Stimulated activated CD8-positive, alpha-beta memory T cell treated with anti-CD3 and anti-CD28 coated beads, Interleukin-15, amount 100 ng/mL, for 24 hours (primary cell): ENCODE data around the gene PLEKHG5.

ENCODE experiments used
- DNase-seq: peaks from one replicate; pipeline ENCODE4 v3.0.0-alpha.2; 2020; ENCODE audit warnings: low read depth

Gene PLEKHG5

DNA sequence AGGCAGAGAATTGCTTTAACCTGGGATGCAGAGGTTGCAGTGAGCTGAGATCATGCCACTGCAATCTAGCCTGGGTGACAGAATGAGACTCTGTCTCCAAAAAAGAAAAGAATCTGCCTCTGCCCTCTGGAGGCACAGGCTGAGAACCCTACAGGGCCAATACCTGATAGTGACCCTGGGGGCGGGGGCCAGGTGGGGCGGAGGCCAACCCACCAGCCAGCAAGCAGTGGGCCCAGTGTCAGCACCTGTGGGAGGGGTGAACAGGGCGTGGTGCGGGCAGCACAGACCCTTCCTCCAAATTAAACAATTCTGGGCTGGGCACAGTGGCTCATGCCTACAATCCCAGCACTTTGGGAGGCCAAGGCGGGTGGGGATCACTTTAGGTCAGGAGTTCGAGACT is 19.0 kb upstream of the PLEKHG5 start:
- no peak for DNase-seq

DNA sequence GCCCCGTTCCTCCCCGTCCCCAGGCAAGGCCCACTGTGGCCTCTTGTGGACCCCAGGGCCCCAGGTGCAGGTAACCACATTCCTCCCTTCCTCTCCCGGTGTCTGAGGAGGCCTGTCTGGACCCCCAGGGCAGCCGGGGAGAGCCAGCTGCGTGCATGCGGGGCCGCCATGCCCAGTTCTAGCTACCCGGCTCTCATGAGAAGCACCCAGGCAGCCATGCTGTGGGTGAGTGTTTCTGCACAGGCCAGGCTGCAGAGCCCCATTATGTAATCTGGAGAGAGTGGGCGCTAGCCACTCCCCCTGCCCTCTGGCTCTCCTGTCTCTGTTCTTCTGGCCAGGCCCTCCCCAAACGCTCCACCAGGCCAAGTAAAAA is 18.4 kb upstream of the PLEKHG5 start:
- DNase-seq, result no peak

DNA sequence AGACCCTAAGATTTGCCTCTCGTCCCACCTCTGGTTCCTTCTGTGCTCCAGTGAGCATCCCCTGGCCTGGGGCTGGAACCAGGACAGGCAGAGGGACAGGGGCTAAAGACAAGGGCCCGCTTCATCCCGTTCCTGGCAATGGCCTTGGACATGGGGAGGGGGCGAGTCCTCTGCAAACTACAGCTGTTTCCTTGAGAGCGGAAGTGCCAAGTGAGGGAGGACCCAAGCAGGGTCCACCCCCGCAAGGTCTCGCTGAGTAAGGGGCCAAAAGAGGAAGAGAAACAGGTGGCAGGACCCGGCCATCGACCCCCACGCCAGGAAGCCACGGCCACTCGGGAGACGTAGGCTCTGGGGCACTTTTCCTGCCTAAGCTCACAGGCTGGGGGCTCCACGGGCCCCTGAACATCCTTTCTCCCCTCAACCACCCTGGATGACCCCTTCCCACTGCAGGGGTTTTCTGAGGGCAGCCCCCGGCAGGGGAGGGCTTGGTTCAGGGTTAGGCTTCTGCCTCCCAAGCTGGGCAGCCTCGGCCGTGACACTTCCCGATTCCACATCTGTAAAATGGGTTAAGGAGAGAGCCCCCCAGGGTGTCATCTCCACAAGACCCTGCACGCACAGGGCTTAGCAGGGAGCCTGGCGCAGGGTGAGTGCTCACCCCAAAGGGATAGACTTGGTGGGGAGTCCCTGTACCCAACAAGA is 17.9 kb upstream of the PLEKHG5 start:
- no peak for DNase-seq

DNA sequence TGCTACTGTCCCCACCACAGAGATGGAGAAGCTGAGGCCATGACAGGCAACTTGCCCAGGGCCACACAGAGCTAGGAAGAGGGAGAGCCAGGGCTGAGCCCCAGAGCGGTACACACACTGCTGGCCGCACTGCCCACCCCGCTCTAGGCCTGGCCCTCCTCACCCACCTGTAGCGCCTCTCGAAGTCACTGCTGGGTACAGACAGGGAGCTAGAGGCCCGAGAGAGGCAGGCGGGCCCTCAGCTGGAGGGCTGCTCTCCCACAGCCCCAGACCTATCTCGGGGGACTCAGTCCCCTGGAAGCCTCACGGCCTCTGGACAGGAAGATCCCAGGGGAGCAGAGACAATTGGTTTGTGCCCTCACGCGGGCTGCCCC is 17.3 kb upstream of the PLEKHG5 start:
- no peak for DNase-seq

DNA sequence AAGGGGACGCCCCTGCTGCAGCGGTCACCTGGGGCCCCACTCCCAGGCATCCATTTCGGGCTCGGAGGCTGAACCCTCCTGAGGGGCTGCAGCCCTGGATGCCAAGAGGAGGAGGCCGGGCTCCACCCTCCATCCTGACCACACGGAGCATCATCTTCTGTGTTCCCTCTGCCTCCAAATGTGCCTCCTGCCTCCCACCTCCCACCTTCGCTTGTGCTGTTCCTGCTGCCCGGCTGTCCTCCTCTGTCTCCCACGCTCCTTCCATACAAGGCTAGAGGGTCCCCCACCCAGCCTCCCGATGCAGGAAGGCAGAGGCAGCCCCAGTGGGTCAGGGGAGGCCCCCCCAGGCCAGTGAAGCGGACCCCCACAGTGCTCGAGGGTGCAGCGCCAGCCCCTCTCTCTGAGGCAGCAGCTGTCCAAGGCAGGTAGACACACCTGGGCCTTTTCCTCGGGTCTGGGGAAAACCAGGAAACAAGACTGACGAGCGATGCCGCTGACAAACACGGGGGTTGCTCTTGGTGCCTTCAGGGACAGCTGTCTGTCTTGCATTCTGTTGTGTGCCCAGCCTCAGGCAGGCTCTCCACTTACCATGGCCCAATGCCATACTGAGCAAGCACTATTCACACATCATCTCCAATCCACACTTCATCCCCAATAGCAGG is 16.8 kb upstream of the PLEKHG5 start:
- no peak for DNase-seq

DNA sequence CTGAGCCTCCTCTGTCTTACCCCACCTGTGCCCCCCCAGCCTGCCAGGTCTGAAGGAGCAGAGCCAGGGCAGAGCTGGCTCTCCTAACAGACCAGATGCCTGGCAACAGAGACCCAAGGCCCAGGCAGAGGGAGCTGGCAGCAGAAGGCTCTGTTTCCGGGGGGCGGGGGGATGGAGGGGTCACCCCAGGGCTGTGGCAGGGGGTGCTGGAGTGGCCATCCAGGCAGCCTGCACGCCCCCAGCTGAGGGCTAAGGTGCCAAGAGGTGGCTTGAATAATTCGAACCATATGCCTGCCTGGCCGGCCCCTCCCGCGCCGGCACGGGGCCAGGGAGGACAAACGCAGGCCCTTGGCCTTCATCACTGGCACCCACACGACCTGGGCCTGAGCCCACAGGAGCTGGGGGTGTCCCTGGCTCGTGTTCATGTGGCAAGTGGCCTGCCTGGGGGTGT is 16.0 kb upstream of the PLEKHG5 start:
- DNase-seq, result no peak

DNA sequence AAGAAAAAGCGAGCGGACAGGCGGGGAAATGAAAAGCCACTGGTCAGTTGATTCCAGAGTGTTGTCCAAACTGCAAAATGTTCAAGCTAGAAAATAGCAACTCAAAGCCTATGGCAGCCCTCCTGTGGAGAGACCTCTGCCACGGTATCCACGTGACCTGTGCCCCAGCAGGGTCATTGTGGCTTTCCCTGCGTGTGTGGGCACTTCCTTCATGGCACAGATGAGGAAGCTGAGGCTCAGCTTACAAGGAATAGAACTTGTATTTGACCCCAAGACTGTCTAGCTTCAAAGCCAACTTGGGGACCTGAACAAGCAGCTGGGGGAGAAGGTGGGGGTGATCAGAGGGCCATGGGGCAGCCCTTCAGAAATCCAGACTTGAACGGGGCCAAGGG is 15.6 kb upstream of the PLEKHG5 start:
- DNase-seq, result no peak

DNA sequence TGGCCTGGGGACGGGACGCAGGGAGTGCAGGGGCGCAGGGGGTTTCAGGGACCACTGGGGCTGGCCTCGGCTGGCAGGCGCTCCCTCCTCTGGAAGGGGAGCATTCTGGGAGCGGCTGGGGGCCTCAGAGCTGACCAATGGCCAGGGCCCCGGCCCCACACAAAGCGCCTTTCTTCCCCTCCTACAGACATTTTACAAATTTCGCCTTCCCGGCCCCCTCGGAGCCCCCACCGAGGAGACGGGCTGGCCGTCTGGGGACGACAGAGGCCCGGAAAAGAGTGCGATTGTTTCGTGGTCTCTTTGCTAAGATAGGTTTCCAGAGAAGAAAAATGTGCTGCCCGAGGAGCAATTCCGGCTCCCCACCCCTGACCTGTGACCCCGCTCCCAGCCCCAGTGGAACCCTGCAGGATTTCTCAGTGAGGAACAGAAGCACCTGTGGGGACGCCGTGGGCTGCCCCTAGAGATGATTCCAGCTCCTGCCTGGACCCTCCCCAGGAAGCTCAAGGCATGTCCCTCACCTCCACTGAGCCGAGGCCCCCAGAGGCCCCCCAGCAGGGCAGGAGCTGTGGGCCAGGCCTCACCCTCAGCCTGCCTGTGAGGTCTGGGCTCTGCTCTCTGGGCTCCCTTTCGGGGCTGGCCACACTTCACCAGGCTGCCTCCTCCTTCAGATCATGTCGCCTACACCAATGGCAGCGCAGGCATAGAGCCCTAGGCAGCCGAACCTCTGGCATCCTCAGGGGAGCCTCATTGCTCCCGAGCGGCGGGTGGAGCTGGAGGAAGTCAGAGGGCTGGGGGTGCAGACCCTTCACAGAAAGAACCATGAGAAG is 15.0 kb upstream of the PLEKHG5 start:
- DNase-seq, result no peak

DNA sequence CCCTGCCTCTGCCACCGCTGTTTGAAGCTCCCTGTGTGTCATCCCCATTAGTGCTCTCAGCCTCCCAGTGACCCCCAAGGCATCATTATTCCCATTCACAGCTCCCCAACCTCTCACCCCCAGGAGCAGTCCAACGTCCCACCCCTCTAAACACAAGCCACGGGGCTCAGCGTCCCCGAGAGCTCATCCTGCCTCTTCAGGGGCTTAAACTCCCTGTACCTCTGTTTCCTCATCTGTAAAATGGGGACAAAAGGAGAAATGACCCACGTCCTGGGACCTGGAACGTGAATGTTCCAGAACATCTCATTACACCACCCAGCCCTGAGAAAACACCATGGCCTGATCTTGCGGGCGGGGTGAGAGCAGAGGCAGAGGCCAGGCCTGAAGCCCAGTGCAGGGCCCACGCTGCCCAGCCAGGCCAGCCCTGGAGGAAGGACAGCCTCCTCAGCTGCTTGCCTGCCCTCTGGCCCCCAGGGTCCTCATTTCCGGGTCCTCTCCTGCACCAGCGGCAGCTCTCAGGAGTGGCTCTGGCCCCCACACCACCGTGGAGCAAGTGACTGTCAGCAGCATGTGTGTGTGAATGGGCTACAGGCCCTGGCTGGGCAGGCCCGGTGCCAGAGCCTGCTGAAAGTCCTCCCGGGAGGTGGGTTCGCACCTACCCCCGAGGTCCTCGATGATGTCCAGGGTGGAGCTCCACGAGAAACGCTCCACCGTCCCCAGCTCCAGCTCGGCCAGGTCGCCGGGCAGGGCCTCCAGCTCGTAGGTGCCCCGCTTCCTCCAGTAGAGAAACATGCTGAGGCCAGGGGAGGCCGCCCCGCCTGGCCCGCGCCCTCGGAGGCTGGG is 14.1 kb upstream of the PLEKHG5 start:
- no peak for DNase-seq

DNA sequence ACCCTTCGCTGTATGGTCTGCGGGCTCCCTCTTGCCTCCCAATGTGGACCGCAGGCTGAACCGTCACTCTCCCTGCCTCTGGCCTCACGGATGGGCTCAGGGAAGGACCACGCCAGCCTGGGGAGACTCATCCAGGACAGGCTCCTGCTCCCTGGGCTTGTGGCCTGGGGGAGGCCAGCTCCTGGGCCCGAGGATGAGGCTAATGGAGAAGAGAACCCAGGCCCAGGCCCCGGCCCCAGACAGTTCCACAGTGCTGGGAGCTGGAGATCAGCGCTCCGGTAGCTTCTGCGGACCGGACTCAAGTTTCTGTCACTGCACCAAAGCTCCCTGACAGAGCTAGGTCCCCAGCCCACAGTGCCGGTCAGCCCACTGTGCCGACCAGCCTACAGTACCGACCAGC is 13.4 kb upstream of the PLEKHG5 start:
- no peak for DNase-seq

DNA sequence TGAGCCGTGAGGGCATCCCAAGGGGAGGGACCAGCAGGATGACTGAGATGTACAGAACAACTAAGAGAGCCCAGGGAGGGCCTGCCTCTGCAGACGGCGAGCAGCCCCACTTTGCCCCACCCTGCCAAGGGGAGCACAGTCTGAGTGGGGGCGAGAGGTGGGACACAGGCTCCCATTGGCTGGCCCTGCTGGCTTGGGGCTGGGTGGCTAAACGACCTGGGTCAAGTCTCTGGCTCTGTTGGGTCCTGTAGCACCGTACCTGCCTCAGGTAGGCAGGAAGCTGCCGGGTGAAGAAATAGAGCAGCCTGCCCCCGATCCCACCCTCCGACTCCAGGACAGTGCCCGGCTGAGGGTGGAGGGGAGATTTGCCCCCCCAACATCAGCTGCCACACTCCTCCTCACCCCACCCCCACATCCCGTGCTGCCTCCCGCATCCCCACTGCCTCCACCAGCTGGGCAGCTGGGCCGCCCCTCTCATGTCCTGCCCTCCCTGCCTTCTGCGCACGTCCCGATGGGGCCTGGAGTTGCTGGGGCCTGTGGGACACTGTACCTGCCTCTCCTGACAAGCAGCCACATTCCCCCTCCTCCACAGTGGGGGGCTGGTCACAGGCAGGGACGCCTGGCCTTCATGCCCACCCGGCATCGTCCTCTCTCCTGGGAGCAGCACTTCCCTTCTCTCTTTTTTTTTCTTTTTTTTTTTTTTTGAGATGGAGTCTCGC is 12.6 kb upstream of the PLEKHG5 start:
- DNase-seq, result no peak

DNA sequence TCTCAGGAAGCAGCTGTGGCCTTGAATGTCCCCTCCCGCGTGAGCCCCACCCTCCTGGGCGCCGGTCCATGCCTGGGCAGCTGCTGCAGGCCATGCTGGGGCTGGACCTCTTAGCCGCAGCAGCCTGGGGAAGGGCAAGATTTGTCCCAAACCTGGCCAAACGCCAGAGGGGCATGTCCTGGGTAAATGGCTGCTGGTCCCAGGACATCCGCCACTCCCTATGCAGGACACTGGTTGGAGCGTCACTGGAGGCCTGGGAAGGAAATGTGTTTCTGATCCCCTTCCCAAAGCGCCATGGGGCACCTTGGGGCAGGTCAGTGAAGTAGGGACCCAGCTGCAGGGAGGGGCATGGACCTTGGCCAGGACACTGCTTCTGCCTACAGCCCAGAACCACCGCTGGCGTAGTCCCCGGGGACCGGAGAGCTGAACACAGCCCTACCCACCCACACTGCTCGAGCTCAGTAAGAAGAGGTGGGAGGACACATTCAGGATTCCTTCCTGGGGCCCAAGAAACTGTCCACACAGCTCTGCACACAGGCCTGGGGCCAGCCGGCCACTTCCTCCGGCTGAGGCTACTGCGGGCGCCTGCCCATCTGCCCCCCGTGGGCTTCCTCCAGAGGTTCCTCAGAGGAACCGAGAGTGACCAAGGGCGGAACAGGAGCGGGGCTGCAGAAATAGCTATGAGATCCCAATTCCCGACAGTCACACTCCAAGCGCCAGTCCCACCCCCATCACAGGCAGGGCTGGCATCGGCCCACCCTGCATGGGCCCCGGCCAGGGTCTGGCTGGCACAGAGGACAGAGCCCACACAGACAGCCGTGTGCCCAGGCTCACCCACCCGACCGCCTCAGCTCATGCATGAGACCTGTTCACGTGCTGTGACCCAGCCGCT is 10.8 kb upstream of the PLEKHG5 start:
- DNase-seq, result no peak

DNA sequence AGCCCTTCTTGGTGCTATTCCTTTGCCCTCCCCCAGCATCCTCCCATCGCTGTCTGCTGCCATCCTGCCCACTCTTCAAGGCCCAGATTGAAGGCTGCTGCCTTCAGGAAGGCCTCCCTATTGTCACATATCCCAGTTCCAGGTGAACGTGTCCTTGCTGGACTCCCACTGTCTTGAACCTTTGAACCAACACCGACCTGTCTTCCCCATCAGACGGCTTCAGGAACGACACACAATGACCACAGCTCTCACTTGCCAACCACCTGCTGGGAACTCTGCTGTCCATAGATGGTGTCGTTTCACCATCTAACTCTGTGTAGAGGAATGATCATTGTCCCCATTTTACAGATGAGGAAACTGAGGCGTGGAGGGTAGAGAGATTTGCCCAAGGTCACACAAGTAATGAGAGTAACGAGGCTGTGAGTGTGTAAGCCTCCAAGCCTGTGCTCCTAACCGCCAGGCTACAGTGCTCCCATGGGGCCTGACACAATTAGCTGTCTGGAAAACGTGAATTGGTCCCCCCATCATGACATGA is 9.9 kb upstream of the PLEKHG5 start:
- DNase-seq, result no peak

DNA sequence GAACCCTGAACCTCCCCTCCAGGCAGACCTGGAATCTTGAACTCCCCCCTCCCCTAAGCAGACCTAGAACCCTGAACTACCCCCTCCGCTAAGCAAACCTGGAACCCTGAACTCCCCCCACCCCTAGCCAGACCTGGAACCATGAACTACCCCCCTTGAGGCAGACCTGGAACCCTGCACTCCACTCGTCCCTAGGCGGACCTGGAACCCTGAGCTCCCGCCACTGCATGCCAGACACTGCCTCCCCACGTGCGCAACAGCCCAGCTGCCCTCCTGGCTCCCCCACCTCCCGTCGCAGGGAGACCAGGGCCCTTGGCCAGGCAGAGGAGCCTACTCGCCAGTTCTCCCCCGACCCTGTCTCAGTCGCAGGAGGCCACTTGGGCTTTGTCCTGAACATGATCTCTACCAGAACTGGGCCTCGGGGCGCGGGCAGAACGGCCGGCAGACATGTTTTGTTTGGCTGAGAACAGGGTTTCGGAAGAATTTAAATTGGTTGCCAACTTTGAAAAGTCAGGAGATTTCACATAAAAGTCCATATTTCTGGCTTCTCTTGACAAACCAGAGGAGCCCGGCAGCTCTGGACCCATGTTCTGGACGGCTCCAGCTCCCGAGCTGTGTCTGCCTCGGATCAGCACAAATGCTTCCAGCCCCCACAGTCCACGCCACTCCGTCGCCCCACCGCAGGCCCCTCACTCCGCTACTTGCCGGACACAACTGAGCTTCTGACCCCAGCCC is 9.2 kb upstream of the PLEKHG5 start:
- no peak for DNase-seq

DNA sequence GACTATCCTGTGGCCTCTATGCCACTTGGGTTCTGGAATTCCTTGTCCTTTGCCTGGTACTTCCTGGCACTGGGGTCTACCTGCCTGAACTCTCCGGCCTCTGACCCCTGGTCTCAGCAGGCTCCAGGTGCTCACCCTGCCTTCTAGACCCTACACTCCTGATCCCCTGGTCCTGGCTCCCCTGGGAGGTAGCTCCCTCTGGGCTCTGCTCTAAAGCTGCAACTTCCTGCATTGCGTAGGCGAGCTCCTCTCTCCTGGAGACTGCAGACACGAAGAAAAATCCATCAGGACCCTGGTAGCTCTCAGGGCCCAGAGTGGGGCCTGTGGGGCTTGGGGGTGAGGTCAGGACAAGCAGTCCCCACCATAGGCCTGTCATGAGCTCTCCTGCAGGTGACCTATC is 7.8 kb upstream of the PLEKHG5 start:
- no peak for DNase-seq

DNA sequence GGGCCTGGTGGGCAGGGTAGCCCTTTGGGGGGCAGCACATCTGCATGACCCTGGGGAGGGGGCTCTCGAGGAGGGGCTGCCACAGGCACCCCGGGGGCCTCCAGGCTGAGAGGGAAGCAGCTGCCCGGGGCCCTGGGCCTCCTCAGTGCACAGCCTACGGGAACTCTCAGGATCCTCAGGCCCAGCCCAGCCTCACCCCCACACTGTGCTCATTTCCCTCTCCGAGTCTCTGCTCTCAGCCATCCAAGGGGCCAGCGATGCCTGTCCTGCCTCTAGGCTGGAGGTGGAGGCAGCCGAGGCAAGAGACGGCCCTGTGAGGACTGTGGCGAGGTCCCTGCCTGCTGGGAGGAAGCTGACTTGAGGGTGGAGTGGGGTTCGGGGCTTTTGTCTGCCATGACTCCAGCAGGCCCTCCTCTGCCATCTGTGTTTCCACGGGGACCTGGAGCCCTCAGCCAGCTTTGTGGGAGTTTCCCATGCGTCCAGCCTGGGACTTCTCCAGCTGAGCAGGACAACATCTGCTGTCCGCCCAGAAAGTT is 7.2 kb upstream of the PLEKHG5 start:
- DNase-seq, result no peak

DNA sequence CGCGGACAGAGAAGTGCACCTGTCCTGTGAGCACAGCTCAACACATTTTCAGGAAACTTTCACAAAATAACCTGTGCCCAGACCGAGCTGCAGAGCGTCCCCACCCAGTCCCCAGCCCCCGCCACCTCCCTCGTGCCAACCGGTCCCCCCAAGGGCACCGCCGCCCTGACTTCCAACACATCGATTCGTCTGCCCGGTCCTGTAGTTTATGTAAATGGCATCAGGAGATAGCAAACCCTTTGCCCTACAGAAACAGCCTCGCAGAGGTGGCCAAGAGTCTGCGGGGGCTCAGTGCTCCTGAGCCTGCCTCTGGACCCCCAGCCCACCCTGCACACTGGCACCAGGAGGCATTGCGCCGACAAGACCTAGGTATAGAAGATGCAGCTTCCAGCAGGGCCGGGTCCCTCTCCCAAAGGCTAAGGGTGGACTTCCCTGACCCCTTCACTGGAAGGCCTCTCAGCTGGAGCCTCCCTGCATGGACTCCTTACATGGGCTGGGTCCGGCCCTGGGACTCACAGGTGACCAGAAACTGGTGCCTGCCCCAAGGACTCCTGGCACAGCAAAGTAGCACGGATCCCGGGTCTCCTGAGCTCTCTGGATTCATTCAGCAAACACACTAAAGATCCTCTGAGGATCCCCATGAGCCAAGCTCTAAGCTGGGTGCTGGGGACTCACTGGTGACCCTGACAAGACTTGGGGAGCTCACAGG is 6.6 kb upstream of the PLEKHG5 start:
- DNase-seq, result no peak

DNA sequence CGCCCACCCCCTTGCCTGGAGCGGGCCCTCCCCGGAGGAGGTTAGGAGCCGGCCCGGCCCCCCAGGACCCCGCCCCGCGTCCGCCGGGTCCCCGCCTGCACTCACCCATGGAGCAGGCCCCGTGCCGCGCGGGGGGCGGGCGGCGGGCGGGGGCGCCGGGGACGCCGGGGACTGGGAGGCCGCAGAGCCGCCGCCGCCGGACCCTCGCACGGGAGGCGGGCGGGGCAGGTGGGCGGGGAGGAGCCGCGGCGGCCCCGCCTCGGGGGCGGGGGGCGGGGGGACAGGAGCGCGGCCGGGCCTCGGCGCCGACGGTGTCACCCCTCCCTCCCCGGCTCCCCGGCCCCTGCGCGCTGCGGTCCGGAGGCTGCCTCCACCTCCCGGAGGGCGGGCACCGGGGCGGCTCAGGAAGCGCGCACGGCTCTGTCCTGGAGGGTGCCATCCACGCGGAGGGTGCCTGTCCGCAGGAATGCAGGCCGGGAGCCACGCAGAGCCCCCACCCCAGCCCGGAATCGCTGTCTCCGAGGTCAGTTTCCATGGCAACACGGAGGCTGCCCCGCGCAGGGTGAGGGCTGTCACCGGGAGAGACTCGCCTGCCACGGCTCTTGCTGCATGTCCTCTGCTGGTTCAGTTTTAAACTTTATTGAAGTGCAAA is 5.9 kb upstream of the PLEKHG5 start:
- DNase-seq, result no peak
